OCI-LY1 (cell line): ENCODE data around the gene C16orf54.

Experiments used
- H2AFZ ChIP-seq: fragments of 200-600 bp; sonication (generic), shearing (Covaris generic); 2 replicates; pipeline ENCODE4 v1.6.0; 2014; ENCODE audit warnings: antibody characterized with exemption, mild to moderate bottlenecking, low read length
- H3F3A ChIP-seq: fragments of 200-600 bp; sonication (generic), shearing (Covaris generic); 2 replicates; pipeline ENCODE4 v1.6.0; 2014; ENCODE audit warnings: mild to moderate bottlenecking, antibody characterized with exemption, low read length, moderate library complexity; ENCODE audit not compliant: insufficient read depth
- H3K27ac ChIP-seq: fragments of 200-600 bp; sonication (generic); 2 replicates; pipeline ENCODE4 v1.5.1; 2014; ENCODE audit warnings: low read length, mixed run types, mild to moderate bottlenecking, low read depth; ENCODE audit not compliant: poor library complexity, severe bottlenecking
- H3K27me3 ChIP-seq: fragments of 200-600 bp; sonication (generic); 2 replicates; pipeline ENCODE4 v1.6.0; 2014; ENCODE audit warnings: antibody characterized with exemption, mild to moderate bottlenecking, low read length, moderate library complexity; ENCODE audit not compliant: insufficient read depth
- H3K36me3 ChIP-seq: fragments of 200-600 bp; sonication (generic); 2 replicates; pipeline ENCODE4 v1.6.1; 2014; ENCODE audit warnings: mild to moderate bottlenecking, antibody characterized with exemption, low read length, moderate library complexity, mixed read lengths; ENCODE audit not compliant: insufficient read depth
- H3K4me1 ChIP-seq: fragments of 200-600 bp; sonication (generic); 2 replicates; pipeline ENCODE4 v1.5.1; 2014; ENCODE audit warnings: mild to moderate bottlenecking, low read length, moderate library complexity; ENCODE audit not compliant: insufficient read depth, severe bottlenecking
- H3K4me2 ChIP-seq: fragments of 200-600 bp; sonication (generic), shearing (Covaris generic); 2 replicates; pipeline ENCODE4 v1.6.1; 2014; ENCODE audit warnings: low read length
- H3K4me3 ChIP-seq: fragments of 200-600 bp; sonication (generic); 2 replicates; pipeline ENCODE4 v1.5.1; 2014; ENCODE audit warnings: low read length, low read depth, mild to moderate bottlenecking, mixed read lengths; ENCODE audit not compliant: poor library complexity, severe bottlenecking
- H3K79me2 ChIP-seq: fragments of 200-600 bp; shearing (Covaris generic); 2 replicates; pipeline ENCODE4 v1.6.1; 2016; ENCODE audit warnings: mixed run types, low read length, mixed read lengths; ENCODE audit not compliant: insufficient read depth
- H3K9ac ChIP-seq: fragments of 200-600 bp; sonication (generic), shearing (Covaris generic); 2 replicates; pipeline ENCODE4 v1.6.1; 2014; ENCODE audit warnings: mild to moderate bottlenecking, low read length, mixed read lengths
- H3K9me2 ChIP-seq: fragments of 200-600 bp; sonication (generic), shearing (Covaris generic); 2 replicates; pipeline ENCODE4 v1.6.1; 2014; ENCODE audit warnings: low read depth, mild to moderate bottlenecking, low read length, mixed read lengths
- H3K9me3 ChIP-seq: fragments of 200-600 bp; shearing (Covaris generic); 2 replicates; pipeline ENCODE4 v1.6.1; 2014; ENCODE audit warnings: low read length, mixed read lengths
- H4K20me1 ChIP-seq: fragments of 200-600 bp; sonication (generic), shearing (Covaris generic); 2 replicates; pipeline ENCODE4 v1.6.0; 2016; ENCODE audit warnings: mild to moderate bottlenecking, low read length; ENCODE audit not compliant: insufficient read depth
- CTCF ChIP-seq: fragments of 200-600 bp; sonication (generic), shearing (Covaris generic); IDR thresholded peaks from 2 replicates; pipeline ENCODE4 v1.5.1; 2017; ENCODE audit warnings: mild to moderate bottlenecking, antibody characterized with exemption, low read length, moderate library complexity, mixed read lengths
- EZH2 ChIP-seq: fragments of 200-600 bp; sonication (generic), shearing (Covaris generic); IDR thresholded peaks from 2 replicates; pipeline ENCODE4 v1.8.0; 2017; ENCODE audit warnings: borderline replicate concordance, mixed run types, mild to moderate bottlenecking, antibody characterized with exemption, low read length, moderate library complexity, mixed read lengths

Gene C16orf54

GRCh38 chr16:29737713-29738112, 8.1 kb downstream of the C16orf54 start:
- no peaks in the 10 kb centered on the region for H3F3A ChIP-seq
- no peaks in the 10 kb centered on the region for H3K36me3 ChIP-seq
- TF ChIP-seq EZH2 (no peak), CTCF (no peak)
- no peak overlapping the region for H3K27ac ChIP-seq
- no peaks in the 10 kb centered on the region for H3K9me3 ChIP-seq
- H3K9me2 ChIP-seq = no peaks in the 10 kb centered on the region
- peaks cover 14% of the 10 kb centered on the region for H3K4me1 ChIP-seq
- no peak overlapping the region for H3K4me2 ChIP-seq
- no peaks in the 10 kb centered on the region for H3K79me2 ChIP-seq
- no peaks in the 10 kb centered on the region for H4K20me1 ChIP-seq
- no peak overlapping the region for H2AFZ ChIP-seq
- H3K4me3 ChIP-seq = no peak overlapping the region
- H3K27me3 ChIP-seq = no peaks in the 10 kb centered on the region
- H3K9ac ChIP-seq = no peak overlapping the region

GRCh38 chr16:29736764-29737163, 9.0 kb downstream of the C16orf54 start:
- no peaks in the 10 kb centered on the region for H3K79me2 ChIP-seq
- H3K27ac ChIP-seq = no peak overlapping the region
- no peak for TF ChIP-seq CTCF
- no peak for TF ChIP-seq EZH2
- H3F3A ChIP-seq = no peaks in the 10 kb centered on the region
- no peaks in the 10 kb centered on the region for H3K36me3 ChIP-seq
- H2AFZ ChIP-seq = no peak overlapping the region
- no peaks in the 10 kb centered on the region for H4K20me1 ChIP-seq
- no peak overlapping the region for H3K4me3 ChIP-seq
- no peak overlapping the region for H3K9ac ChIP-seq
- no peaks in the 10 kb centered on the region for H3K9me2 ChIP-seq
- no peaks in the 10 kb centered on the region for H3K27me3 ChIP-seq
- H3K4me1 ChIP-seq = peaks cover 17% of the 10 kb centered on the region
- H3K9me3 ChIP-seq = no peaks in the 10 kb centered on the region
- no peak overlapping the region for H3K4me2 ChIP-seq

DNA sequence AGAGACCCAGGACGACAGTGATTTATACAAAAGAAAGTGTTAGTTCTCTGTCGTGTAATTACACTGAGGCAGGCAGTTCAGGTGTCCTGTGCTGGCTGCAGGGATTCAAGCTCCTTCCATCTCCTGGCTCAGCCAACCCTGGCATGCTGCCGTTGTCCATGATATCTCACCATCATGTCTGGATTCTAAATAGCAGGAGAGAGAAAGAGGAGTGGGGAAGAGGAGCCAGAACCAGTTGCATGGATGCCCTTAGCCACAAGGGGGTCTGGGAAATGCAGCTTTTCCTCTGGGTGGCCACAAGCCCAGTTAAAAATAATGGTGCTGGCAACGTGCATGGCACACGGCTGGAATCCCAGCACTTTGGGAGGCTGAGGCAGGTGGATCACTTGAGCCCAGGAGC, 9.7 kb downstream of the C16orf54 start:
- no peak overlapping the region for H3K4me3 ChIP-seq
- H3K9me3 ChIP-seq = no peaks in the 10 kb centered on the region
- no peaks in the 10 kb centered on the region for H3K9me2 ChIP-seq
- no peak overlapping the region for H3K4me2 ChIP-seq
- TF ChIP-seq EZH2 (no peak), CTCF (peak; percentile 15; the same call in 1 of the 2 replicates)
- no peak overlapping the region for H2AFZ ChIP-seq
- H3K36me3 ChIP-seq = no peaks in the 10 kb centered on the region
- H3F3A ChIP-seq = no peaks in the 10 kb centered on the region
- no peaks in the 10 kb centered on the region for H3K79me2 ChIP-seq
- H3K27ac ChIP-seq = no peak overlapping the region
- peaks cover 23% of the 10 kb centered on the region for H3K4me1 ChIP-seq
- H3K9ac ChIP-seq = no peak overlapping the region
- no peaks in the 10 kb centered on the region for H4K20me1 ChIP-seq
- H3K27me3 ChIP-seq = no peaks in the 10 kb centered on the region
